ENCODE results near the gene PTF1A.
"Not testable (repeated sequence)": the region's sequence is repeated elsewhere in the genome, so short reads cannot be mapped to it uniquely, and the experiment has no call there.

The PTF1A gene

DNA sequence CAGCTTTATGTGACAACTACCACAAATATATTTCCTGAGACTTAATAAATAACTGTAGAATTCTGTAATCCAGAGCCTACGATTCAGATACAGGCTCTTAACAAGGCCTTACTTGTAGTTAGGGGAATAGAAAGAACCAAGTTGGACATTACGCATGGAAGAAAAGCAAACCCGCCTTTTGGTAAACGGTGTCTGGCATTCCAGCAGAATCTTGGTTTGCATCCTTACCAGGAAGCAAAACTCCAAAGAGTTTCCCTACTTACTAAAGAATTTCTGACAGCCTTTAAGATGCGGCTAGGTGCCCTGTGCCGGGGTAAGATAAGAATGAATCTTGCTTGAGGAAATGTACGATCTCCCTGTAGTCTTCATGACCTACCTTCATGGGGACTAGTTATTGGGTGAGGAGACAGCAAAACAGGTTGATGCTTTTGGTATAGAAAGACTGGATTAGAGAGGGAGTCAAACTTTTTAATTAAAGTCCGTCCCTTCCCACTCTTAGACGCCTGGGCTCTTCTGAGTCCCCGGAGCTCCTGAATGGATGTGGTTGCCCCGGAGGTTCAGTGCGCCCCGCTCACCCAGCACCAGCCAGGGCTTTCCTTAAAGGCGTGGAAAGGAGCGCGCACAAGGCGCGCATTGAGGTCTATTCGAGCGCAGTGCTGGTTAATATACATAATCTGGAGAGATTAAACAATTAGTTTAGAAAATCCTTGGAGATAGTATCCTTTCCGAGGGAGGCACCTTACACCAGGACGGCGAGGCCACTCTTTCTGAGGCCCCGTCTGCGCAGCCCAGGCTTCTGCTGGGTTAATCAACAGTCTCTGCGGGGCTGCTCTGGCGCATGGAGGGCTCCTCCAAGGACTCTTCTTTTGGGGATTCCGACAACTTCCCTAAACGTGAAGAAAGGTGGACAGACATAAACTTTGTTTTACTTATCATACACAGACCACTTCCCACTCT lies 11.5 kb downstream of the PTF1A start:
- DNase-seq (ENCODE audit: low read depth): no peak

DNA sequence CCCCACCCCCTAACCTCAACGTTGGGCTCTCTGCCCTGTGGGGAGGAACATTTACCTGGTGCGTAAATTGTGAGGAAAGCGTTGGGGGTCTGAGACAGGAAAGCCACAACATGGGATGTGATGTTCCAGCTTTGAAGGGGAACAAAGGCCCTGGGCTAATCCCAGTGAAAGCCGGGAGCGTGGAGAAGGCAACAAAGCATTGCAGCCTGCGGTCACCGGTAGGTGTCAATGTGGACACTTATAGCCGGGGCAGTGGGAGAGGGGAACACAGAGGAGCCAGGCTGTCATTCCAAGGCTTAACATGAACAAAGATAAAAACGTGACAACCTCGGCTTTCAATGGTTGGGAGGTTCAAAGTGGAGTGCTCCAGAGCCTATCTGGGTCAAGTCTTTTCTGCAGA lies 12.7 kb downstream of the PTF1A start:
- no peak for DNase-seq (ENCODE audit: low read depth)

DNA sequence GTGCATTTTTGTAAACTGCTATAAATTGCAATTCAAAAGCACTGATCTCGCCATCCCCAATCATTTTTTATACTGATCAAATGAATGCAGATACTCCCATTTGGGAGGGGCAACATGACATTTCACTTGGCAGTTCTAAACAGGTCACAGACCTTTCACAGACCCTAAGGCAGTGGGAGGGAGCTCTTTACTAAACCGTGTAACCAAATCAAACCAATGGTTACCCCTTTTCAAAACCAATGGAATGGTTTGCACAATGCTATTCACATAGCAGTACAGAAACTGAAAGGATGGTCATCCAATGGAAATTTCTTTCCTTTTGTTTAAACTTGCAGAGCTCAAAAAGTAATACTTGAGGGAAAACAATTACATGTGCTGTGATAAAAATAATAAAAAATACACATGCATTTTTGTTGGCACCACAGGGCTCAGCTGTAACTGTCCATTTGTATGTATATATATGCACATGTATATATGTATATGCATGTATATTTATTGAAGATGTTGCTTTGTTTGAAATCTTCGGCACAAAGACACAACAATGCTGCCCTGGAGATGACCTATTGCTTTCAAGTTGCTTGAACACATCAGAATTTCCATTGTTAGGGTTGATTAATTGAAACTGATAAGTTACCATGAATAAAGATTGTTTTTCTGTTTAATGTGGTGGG lies 14.0 kb downstream of the PTF1A start:
- no peak for DNase-seq (ENCODE audit: low read depth)

GRCh38 chr10:23217471-23217870 lies 25.4 kb downstream of the PTF1A start:
- no peak for DNase-seq (ENCODE audit: low read depth)

DNA sequence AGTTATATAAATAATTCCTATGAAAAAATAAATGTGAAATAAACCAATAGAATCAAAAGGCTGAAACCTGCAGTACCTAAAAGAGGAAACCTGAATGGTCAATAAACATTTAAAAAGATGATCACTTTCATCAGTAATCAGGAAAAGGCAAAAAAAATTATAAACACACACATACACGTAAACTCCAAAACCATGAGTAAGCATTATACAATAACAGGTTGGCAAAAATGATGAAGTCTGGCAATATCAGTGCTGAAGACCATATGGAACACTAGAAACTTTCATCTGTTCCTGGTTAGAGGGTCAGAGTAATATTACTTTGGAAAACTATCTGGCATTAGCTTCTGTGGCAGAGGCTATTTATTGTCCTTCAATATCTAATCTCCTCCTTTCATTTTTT lies 38.5 kb downstream of the PTF1A start:
- DNase-seq (ENCODE audit: low read depth): no peak

- DNase-seq (ENCODE audit: low read depth): no peak
These were observed 45.9 kb downstream of the PTF1A start for GRCh38 chr10:23238015-23238414.

DNA sequence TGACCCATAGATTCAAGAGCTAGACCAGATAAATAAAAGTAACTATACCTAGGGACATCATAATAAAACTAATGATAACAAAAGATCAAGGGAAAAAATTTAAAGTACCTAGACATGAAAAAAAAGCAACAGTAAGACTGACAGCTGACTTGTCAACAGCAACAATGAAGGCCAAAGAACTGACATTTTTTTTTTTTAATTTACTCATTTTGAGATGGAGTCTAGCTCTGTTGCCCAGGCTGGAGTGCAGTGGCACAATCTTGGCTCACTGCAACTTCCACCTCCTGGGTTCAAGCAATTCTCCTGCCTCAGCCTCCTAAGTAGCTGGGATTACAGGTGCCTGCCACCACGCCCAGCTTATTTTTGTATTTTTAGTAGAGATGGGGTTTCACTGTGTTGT lies 49.7 kb downstream of the PTF1A start:
- DNase-seq (ENCODE audit: low read depth): not testable (repeated sequence)

Measured in CMK (cell line).